Stimulated activated CD8-positive, alpha-beta memory T cell treated with anti-CD3 and anti-CD28 coated beads, Interleukin-12 subunit alpha, Interleukin-12 subunit beta, amount 100 ng/mL, for 1 hour (primary cell): ENCODE measurements around the gene CCDC107.
"Not testable (repeated sequence)": the region's sequence is repeated elsewhere in the genome, so short reads cannot be mapped to it uniquely, and the experiment has no call there.

Source experiments
- DNase-seq: peaks from one replicate; pipeline ENCODE4 v3.0.0-alpha.2; 2020; ENCODE audit warnings: low read depth

Gene CCDC107

GRCh38 chr9:35658137-35658967 lies at the start of gene CCDC107:
Gene CCDC107 (plus strand): TSS chr9:35658292. CDS start chr9:35658380, 88 bp downstream.
- DNase-seq, result peak; percentile 69

- DNase-seq, result no peak
Observed at GRCh38 chr9:35609001-35609819, 48.9 kb upstream of the CCDC107 start.

GRCh38 chr9:35609820-35610163 lies 48.3 kb upstream of the CCDC107 start:
- DNase-seq, result no peak

GRCh38 chr9:35611230-35611797 lies 46.8 kb upstream of the CCDC107 start:
- DNase-seq, result peak; percentile 51

GRCh38 chr9:35612066-35612465 lies 46.0 kb upstream of the CCDC107 start:
- not testable (repeated sequence) for DNase-seq

GRCh38 chr9:35612843-35613242 lies 45.2 kb upstream of the CCDC107 start:
- no peak for DNase-seq

GRCh38 chr9:35615981-35616680 lies 42.0 kb upstream of the CCDC107 start:
- no peak for DNase-seq

- DNase-seq, result peak; percentile 49
Observed at GRCh38 chr9:35616681-35617459, 41.2 kb upstream of the CCDC107 start.

- DNase-seq, result no peak
Observed at GRCh38 chr9:35617548-35617947, 40.5 kb upstream of the CCDC107 start.

GRCh38 chr9:35618325-35618727 lies 39.8 kb upstream of the CCDC107 start, which contains the start of gene CD72:
Gene CD72 (minus strand): TSS chr9:35618413. CDS start chr9:35618303, 110 bp downstream.
- no peak for DNase-seq

GRCh38 chr9:35618854-35619799 lies 39.0 kb upstream of the CCDC107 start:
- peak; percentile 27 for DNase-seq

GRCh38 chr9:35619800-35620158 lies 38.3 kb upstream of the CCDC107 start:
- no peak for DNase-seq

GRCh38 chr9:35627575-35627974 lies 30.5 kb upstream of the CCDC107 start:
- no peak for DNase-seq

- no peak for DNase-seq
Observed at GRCh38 chr9:35628389-35628991, 29.6 kb upstream of the CCDC107 start.

GRCh38 chr9:35629597-35629996 lies 28.5 kb upstream of the CCDC107 start:
- no peak for DNase-seq

GRCh38 chr9:35635730-35636129 lies 22.4 kb upstream of the CCDC107 start:
- DNase-seq, result no peak

GRCh38 chr9:35636135-35636876 lies 21.8 kb upstream of the CCDC107 start:
- DNase-seq, result no peak

GRCh38 chr9:35636877-35637246 lies 21.2 kb upstream of the CCDC107 start:
- DNase-seq, result not testable (repeated sequence)

GRCh38 chr9:35637427-35637955 lies 20.6 kb upstream of the CCDC107 start:
- DNase-seq, result not testable (repeated sequence)
